Aorta (tissue), 5 donors: ENCODE results near the gene TMEM221. TPM values are rescaled to one million over a fixed set of nuclear protein-coding genes. Genes with fewer than 3 reads are reported as not detected.

Experiments used
- ATAC-seq: fragments of 200-7000 bp; cut with Tn5 transposase; one replicate; pipeline ENCODE4 v1.9.1; 2022; ENCODE audit warnings: moderate library complexity; ENCODE audit not compliant: low FRiP score
- DNase-seq, 2 donors: peaks; one replicate each; pipeline ENCODE4 v3.0.0-alpha.2; 2020
- H3K27ac ChIP-seq, 2 donors: one replicate each; pipeline ENCODE4 v1.5.1; 2013; ENCODE audit warnings: low read length in 2 of 2, mild to moderate bottlenecking in 2 of 2, moderate library complexity in 2 of 2, control low read depth in 1 of 2, inconsistent platforms in 1 of 2, low read depth in 1 of 2
- H3K27me3 ChIP-seq, 2 donors: one replicate each; pipeline ENCODE4 v1.6.1; 2013; ENCODE audit warnings: control low read depth in 1 of 2, low read length in 1 of 2, mild to moderate bottlenecking in 1 of 2, moderate library complexity in 1 of 2; ENCODE audit not compliant: insufficient read depth in 2 of 2, control insufficient read depth in 1 of 2
- H3K36me3 ChIP-seq, 2 donors: one replicate each; pipeline ENCODE4 v1.6.1; 2013; ENCODE audit warnings: control low read depth in 1 of 2, low read length in 1 of 2, mild to moderate bottlenecking in 1 of 2; ENCODE audit not compliant: insufficient read depth in 2 of 2, control insufficient read depth in 1 of 2
- H3K4me1 ChIP-seq, 2 donors: one replicate each; pipeline ENCODE4 v1.6.1; 2013; ENCODE audit warnings: low read length in 2 of 2, control low read depth in 1 of 2, mild to moderate bottlenecking in 1 of 2, moderate library complexity in 1 of 2; ENCODE audit not compliant: insufficient read depth in 2 of 2, control insufficient read depth in 1 of 2
- H3K4me3 ChIP-seq, 2 donors: one replicate each; pipeline ENCODE4 v1.5.1; 2013; ENCODE audit warnings: low read length in 2 of 2, control low read depth in 1 of 2, mild to moderate bottlenecking in 1 of 2
- H3K9me3 ChIP-seq: one replicate; pipeline ENCODE4 v1.6.1; 2013; ENCODE audit warnings: mild to moderate bottlenecking, low read length; ENCODE audit not compliant: control insufficient read depth
- WGBS, 2 donors: extraction: QIAGEN DNeasy Blood & Tissue Kit; methylation state at CpG; one replicate each; pipeline ENCODE4 v1.1.7; 2013; 5-methylcytosine and 5-hydroxymethylcytosine counted together
- intact Hi-C, 2 donors: fragments of 100-400 bp; cut with DNase I; formaldehyde crosslinking; loops; one replicate each; pipeline versions ENCODE4 v1.14.2 to v1.15.0; 2022
- polyA plus RNA-seq, 2 donors: library from polyadenylated mRNA; stranded (reverse); fragments of 200-250 nt; gene quantifications; one replicate each; pipeline ENCODE4 v1.2.3, GENCODE V29; 2013
- total RNA-seq, 2 donors: library from RNA; stranded (reverse); fragmentation: NEBNext Ultra II Directional; extraction: Animal tissue kit (Norgen Biotek cat#: 25700); gene quantifications; one replicate each; pipeline ENCODE4 v1.2.1, GENCODE V29; 2021
- donor health status: healthy with polysubstance abuse.
- donor health status: Bipolar disorder and iron deficiency.
- donor health status: DM: no; HTN: no; CAD: no.
- donor health status: DM: no; HTN: no; CAD: no.
- donor health status: DM: yes; HTN: yes; CAD: no.

Gene TMEM221
- total and polyA plus RNA-seq, 4 donors = 0.30 to 0.38 TPM; not detected in 2

DNA sequence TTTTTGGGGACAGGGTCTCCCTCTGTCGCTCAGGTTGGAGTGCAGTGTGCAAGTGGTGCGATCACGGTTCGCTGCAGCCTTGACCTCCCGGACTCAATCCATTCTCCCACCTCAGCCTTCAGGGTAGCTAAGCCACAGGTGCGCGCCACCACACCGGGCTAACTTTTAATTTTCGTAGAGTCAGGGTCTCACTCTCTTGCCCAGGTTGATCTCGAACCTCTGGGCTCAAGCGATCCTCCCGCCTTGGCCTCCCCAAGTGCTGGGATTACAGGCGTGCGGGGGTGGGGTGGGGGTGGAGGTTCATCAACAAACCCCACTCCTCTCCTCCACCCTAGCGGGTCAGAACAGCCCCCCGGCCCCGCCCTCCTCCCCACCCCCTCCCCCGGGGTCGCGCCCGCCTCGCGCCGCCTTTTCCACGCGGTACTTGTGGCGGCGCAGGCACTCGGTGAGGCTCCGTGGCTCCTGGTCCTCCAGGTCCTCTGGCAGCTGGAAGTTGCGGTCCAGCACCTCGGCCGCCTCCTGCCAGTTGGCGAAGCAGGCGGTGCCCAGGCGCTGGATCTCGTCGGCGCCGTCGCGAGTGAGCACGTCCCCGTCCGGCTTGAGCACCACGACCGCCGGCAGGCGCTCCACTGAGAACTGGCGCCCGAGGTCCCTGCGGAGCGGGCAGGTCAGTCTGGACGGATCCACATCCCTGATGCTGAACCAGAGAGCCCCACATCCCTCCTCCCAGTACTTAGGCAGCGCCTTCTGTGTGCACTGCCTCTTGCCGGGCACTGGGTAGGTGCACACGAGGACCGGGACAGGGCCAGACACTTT, 7.0 kb upstream of the TMEM221 start:
- Histone ChIP-seq H3K27me3 (peaks cover 0 to 6% of the 10 kb centered on the region in 2 donors), H3K27ac (no peak overlapping the region), H3K4me3 (no peak overlapping the region), H3K4me1 (no peaks in the 10 kb centered on the region), H3K36me3 (no peaks in the 10 kb centered on the region), H3K9me3 (peaks cover 2% of the 10 kb centered on the region)
- no peak for ATAC-seq
- 10 to 14% methylated on average over 43 to 58 of the region's 58 CpGs for WGBS, 2 donors
- no peak for DNase-seq
- intact Hi-C loops = no loop called here

DNA sequence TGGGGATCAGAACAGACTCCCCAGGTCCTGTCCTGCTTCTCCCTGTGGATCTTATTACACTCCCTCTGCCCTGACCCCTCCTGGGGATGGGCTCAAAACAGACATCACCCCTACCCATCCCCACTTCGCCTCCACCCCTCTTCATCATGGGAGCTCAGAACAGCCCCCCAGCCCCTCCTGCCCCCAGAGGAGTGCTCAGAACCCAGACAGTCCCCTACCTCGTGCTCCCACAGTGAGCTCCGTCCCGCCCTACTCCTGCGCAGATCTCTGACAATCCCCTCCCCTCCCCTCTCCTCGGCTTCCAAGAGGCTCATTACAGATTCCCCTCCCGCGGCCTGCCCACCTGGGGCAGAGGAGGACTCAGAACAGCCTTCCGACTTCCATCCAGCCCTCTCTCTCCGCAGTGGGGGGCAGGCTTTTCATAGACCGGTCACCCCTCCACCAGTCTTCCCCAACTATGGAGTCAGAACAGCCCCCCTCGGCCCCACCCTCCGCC, 6.2 kb upstream of the TMEM221 start:
- DNase-seq = no peak
- intact Hi-C loops = loop anchor here in 1 of 2 donors (5.0 kb wide), 1 partner anchor 118 kb away; no protein-coding TSS in a partner anchor
- ATAC-seq = no peak
- H3K27ac ChIP-seq = no peak overlapping the region
- H3K36me3 ChIP-seq = no peaks in the 10 kb centered on the region
- no peaks in the 10 kb centered on the region for H3K4me1 ChIP-seq
- H3K4me3 ChIP-seq = no peak overlapping the region
- H3K9me3 ChIP-seq = peaks cover 2% of the 10 kb centered on the region
- peaks cover 0 to 6% of the 10 kb centered on the region in 2 donors for H3K27me3 ChIP-seq
- WGBS, 2 donors = 3 to 5% methylated on average over 13 of the region's 13 CpGs

DNA sequence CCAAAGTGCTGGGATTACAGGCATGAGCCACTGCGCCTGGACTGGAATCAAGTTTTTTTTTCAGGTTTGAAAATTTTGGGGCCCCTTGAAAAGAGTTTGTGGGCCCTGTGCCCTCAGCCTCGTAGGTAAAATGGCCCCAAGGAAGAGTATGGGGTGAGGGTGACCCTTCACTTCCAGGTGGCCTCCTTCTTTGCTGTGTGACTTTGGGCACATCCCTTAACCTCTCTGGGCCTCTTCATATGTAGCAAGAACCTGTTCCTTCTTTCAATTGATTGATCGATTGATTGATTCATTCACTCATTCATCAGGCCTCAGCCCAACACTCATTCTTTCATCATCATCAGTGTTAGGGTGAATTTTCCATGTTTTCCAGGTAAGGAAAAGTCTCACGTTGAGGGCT, 3.4 kb upstream of the TMEM221 start:
- Histone ChIP-seq H3K36me3 (no peaks in the 10 kb centered on the region), H3K27ac (no peak overlapping the region), H3K4me3 (no peak overlapping the region), H3K4me1 (no peaks in the 10 kb centered on the region), H3K9me3 (peaks cover 2% of the 10 kb centered on the region), H3K27me3 (peaks cover 0 to 4% of the 10 kb centered on the region in 2 donors)
- ATAC-seq (no peak), DNase-seq (no peak)
- WGBS, 2 donors = 83 to 92% methylated on average over 4 of the region's 4 CpGs
- intact Hi-C loops = loop anchor here in 1 of 2 donors (5.0 kb wide), 1 partner anchor 120 kb away; no protein-coding TSS in a partner anchor

DNA sequence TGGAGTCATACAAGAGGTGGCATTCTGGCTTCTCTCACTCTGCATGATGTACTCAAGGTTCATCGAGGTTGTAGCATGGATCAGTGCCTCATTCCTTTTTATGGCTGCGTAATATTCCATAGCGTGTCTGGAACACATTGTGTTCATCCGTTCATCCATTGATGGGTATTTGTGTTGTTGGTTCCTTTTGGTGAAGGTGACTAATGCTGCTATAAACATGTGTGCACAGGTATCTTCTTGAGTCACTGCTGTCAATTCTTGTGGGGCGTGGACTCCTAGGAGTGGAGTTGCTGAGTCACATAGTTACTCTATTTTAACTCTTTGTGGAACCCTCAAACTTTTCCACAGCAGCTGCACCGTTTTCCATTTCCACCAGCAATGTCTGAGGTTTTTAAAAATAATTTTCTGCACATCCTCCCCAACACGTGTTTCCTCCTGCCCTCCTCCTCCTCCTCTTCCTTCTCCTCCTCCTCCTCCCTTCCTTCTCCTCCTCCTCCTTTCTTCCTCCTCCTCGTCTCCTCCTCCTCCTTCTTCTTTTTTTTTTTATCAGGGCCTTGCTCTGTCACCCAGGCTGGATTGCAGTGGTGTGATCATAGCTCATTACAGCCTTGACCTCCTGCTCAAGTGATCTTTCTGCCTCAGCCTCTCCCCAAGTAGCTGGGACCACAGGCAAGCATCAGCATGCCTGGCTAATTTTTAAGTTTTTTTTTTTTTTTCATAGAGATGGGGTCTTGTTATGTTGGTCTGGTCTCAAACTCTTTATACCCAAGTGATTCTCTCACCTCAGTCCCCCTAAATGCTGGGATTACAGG, 2.0 kb upstream of the TMEM221 start:
- DNase-seq (no peak), ATAC-seq (no peak)
- H3K27me3 ChIP-seq = no peaks in the 10 kb centered on the region
- 74% methylated on average over 8 of the region's 8 CpGs for WGBS, 2 donors
- no peak overlapping the region for H3K4me3 ChIP-seq
- no peak overlapping the region for H3K27ac ChIP-seq
- intact Hi-C loops = loop anchor here in 1 of 2 donors (5.0 kb wide), 1 partner anchor 122 kb away; no protein-coding TSS in a partner anchor
- H3K9me3 ChIP-seq = no peaks in the 10 kb centered on the region
- H3K4me1 ChIP-seq = no peaks in the 10 kb centered on the region
- H3K36me3 ChIP-seq = no peaks in the 10 kb centered on the region

- no peak for ATAC-seq
- Histone ChIP-seq H3K4me1 (no peaks in the 10 kb centered on the region), H3K27ac (no peak overlapping the region), H3K4me3 (no peak overlapping the region), H3K27me3 (no peaks in the 10 kb centered on the region), H3K36me3 (no peaks in the 10 kb centered on the region), H3K9me3 (no peaks in the 10 kb centered on the region)
- WGBS, 2 donors = 36% methylated on average over 5 of the region's 5 CpGs
- DNase-seq = no peak
- intact Hi-C loops = no loop called here
Observed at GRCh38 chr19:17447704-17448130, 751 bp downstream of the TMEM221 start.

DNA sequence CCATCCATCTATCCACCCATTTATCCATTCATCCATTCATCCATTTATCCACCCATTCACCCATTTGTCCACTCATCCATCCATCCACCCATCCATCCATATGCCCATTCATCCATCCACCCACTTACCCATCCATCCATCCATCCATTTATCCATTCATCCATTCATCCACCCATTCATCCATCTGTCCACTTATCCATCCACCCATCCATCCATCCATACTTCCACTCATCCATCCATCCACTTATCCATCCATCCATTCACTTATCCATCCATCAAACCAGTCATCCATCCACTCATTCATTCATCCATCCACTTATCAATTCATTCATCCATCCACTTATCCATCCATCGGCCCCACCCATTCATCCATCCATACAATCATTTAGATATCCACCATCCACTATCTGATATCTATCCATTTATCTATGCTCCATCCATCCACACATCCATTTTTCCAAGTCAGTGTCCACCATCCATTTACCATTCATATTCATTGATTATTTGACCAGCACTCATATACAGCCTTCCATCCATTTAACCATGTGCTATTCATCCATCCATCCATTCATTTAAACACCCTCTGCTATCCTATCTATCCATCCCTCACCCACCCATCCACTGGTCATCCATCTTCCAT, 2.8 kb downstream of the TMEM221 start:
- no peaks in the 10 kb centered on the region for H3K4me1 ChIP-seq
- no peaks in the 10 kb centered on the region for H3K9me3 ChIP-seq
- no peaks in the 10 kb centered on the region for H3K36me3 ChIP-seq
- H3K27me3 ChIP-seq = no peaks in the 10 kb centered on the region
- intact Hi-C loops = no loop called here
- no peak overlapping the region for H3K4me3 ChIP-seq
- no peak overlapping the region for H3K27ac ChIP-seq
- ATAC-seq (no peak), DNase-seq (no peak)
- WGBS, 2 donors = 93 to 100% methylated on average over 1 of the region's 1 CpG

DNA sequence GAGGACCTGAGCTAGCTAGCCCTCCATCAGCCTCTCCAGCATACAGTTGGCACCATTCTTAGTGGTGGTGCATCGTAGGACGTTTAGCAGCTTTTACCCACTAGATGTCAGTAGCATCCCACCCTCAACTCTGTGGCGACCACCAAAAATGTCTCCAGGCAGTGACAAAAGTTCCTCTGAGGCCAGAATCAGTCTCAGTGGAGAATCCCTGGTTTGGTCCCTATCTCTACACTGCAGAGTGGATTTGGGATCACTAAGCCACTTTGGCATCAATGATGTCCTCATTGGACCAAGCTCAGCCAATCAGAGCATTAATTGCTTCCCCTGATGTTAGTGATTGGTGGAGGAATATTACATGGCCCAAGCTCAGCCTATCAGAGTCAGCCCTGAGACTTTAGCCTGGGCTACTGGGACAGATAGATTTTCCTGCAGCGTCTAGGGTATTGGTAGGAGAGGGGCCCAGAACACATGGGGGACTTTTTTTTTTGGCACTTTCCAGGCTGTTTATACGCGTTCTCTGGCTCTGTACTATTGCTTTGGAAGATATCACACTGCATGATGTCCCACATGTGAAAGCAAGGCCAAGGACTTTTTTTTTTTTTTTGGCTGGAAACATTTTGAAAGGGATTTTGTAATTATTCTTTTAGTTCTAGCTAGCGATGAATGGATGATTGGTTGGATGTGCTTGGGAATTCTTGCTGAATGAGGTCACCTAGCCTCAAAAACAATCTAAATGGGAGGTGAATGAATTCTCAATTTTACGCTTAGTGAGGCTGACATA, 7.0 kb downstream of the TMEM221 start:
- DNase-seq (no peak), ATAC-seq (no peak)
- 42 to 54% methylated on average over 8 of the region's 8 CpGs for WGBS, 2 donors
- H3K4me3 ChIP-seq = no peak overlapping the region
- intact Hi-C loops = no loop called here
- no peaks in the 10 kb centered on the region for H3K4me1 ChIP-seq
- H3K9me3 ChIP-seq = no peaks in the 10 kb centered on the region
- H3K27ac ChIP-seq = no peak overlapping the region
- H3K36me3 ChIP-seq = no peaks in the 10 kb centered on the region
- no peaks in the 10 kb centered on the region for H3K27me3 ChIP-seq

- H3K36me3 ChIP-seq = no peaks in the 10 kb centered on the region
- ATAC-seq (no peak), DNase-seq (no peak)
- no peak overlapping the region for H3K4me3 ChIP-seq
- WGBS, 2 donors = 78 to 81% methylated on average over 7 of the region's 7 CpGs
- H3K9me3 ChIP-seq = no peaks in the 10 kb centered on the region
- intact Hi-C loops = no loop called here
- no peaks in the 10 kb centered on the region for H3K4me1 ChIP-seq
- no peaks in the 10 kb centered on the region for H3K27me3 ChIP-seq
- H3K27ac ChIP-seq = no peak overlapping the region
Observed at GRCh38 chr19:17436874-17437267, 11.6 kb downstream of the TMEM221 start.
